Astrocyte (in vitro differentiated cells and primary cell): ENCODE results near the gene USP25. TPM values are rescaled to one million over a fixed set of nuclear protein-coding genes. Genes with fewer than 3 reads are reported as not detected.
A peak's percentile ranks its signal among the peaks of the same experiment; 100 is the strongest.

Source experiments
- DNase-seq: peaks from one replicate; pipeline ENCODE4 v3.0.0-alpha.2; 2010; ENCODE audit warnings: low read depth
- FAIRE-seq: peaks from 2 replicates; lab custom pipeline; 2011; peaks lifted over from hg19 to GRCh38; lab: Jason Lieb, UNC
- H2AFZ ChIP-seq: 2 replicates; pipeline ENCODE4 v1.6.0; 2012; ENCODE audit warnings: low read depth, low read length, inconsistent platforms
- H3K27ac ChIP-seq: 2 replicates; pipeline ENCODE4 v1.5.1; 2011; ENCODE audit warnings: low read depth, low read length, inconsistent platforms
- H3K27me3 ChIP-seq: 2 replicates; pipeline ENCODE4 v1.6.0; 2011; ENCODE audit warnings: low read length, inconsistent platforms; ENCODE audit not compliant: insufficient read depth
- H3K36me3 ChIP-seq: 2 replicates; pipeline ENCODE4 v1.5.1; 2011; ENCODE audit warnings: low read length, inconsistent platforms; ENCODE audit not compliant: insufficient read depth
- H3K4me1 ChIP-seq: 2 replicates; pipeline ENCODE4 v1.5.1; 2011; ENCODE audit warnings: low read length, inconsistent platforms; ENCODE audit not compliant: insufficient read depth
- H3K4me2 ChIP-seq: 2 replicates; pipeline ENCODE4 v1.6.0; 2012; ENCODE audit warnings: low read length, inconsistent platforms
- H3K4me3 ChIP-seq: 2 replicates; pipeline ENCODE4 v1.5.1; 2011; ENCODE audit warnings: low read depth, mild to moderate bottlenecking, low read length, inconsistent platforms; ENCODE audit not compliant: insufficient read depth
- H3K79me2 ChIP-seq: 2 replicates; pipeline ENCODE4 v1.6.0; 2012; ENCODE audit warnings: mild to moderate bottlenecking, low read length, inconsistent platforms; ENCODE audit not compliant: insufficient read depth
- H3K9ac ChIP-seq: 2 replicates; pipeline ENCODE4 v1.6.0; 2012; ENCODE audit warnings: mild to moderate bottlenecking, low read length, inconsistent platforms
- H3K9me3 ChIP-seq: 2 replicates; pipeline ENCODE4 v1.5.1; 2012; ENCODE audit warnings: low read depth, mild to moderate bottlenecking, low read length, inconsistent platforms; ENCODE audit not compliant: insufficient read depth
- H4K20me1 ChIP-seq: 2 replicates; pipeline ENCODE4 v1.6.0; 2012; ENCODE audit warnings: low read length, inconsistent platforms; ENCODE audit not compliant: insufficient read depth
- H3K27ac Mint-ChIP-seq: one replicate; pipeline ENCODE4 v1.8.0; 2021; ENCODE audit warnings: mild to moderate bottlenecking, mixed read lengths; ENCODE audit not compliant: unreplicated experiment
- H3K27me3 Mint-ChIP-seq: one replicate; pipeline ENCODE4 v1.8.0; 2021; ENCODE audit warnings: low read depth, mixed read lengths; ENCODE audit not compliant: unreplicated experiment
- H3K36me3 Mint-ChIP-seq: one replicate; pipeline ENCODE4 v1.8.0; 2021; ENCODE audit warnings: low read depth, mixed read lengths; ENCODE audit not compliant: unreplicated experiment
- H3K4me1 Mint-ChIP-seq: one replicate; pipeline ENCODE4 v1.8.0; 2021; ENCODE audit warnings: low read depth, mixed read lengths; ENCODE audit not compliant: unreplicated experiment
- H3K4me3 Mint-ChIP-seq: one replicate; pipeline ENCODE4 v1.8.0; 2021; ENCODE audit warnings: mild to moderate bottlenecking, moderate library complexity, mixed read lengths; ENCODE audit not compliant: unreplicated experiment
- H3K9me3 Mint-ChIP-seq: one replicate; pipeline ENCODE4 v1.8.0; 2021; ENCODE audit warnings: mild to moderate bottlenecking, mixed read lengths; ENCODE audit not compliant: unreplicated experiment
- CTCF ChIP-seq: IDR thresholded peaks from 2 replicates; pipeline ENCODE4 v1.5.1; 2011; ENCODE audit warnings: low read depth, mild to moderate bottlenecking, inconsistent platforms, low read length, moderate library complexity; ENCODE audit not compliant: insufficient read depth
- EZH2 ChIP-seq: IDR thresholded peaks from 2 replicates; pipeline ENCODE4 v1.6.1; 2012; ENCODE audit warnings: mild to moderate bottlenecking, low read length, inconsistent platforms; ENCODE audit not compliant: insufficient read depth
- total RNA-seq: library from RNA; stranded (reverse); gene quantifications from 2 replicates; pipeline ENCODE4 v1.2.1, GENCODE V29; 2021

USP25 gene
- total RNA-seq, 1 donor from 2014 or later = 49.5 TPM

GRCh38 chr21:15895142-15896106, 165.6 kb downstream of the USP25 start:
- Histone ChIP-seq H3K4me2 (no peak overlapping the region), H4K20me1 (no peaks in the 10 kb centered on the region), H3K79me2 (no peaks in the 10 kb centered on the region), H3K27ac (no peak overlapping the region), H3K9me3 (no peaks in the 10 kb centered on the region), H3K4me3 (no peak overlapping the region), H3K36me3 (no peaks in the 10 kb centered on the region), H3K27me3 (no peaks in the 10 kb centered on the region), H2AFZ (no peak overlapping the region), H3K9ac (no peak overlapping the region), H3K4me1 (no peaks in the 10 kb centered on the region)
- Mint-ChIP-seq H3K9me3 (peaks cover 10% of the 10 kb centered on the region), H3K27me3 (no peaks in the 10 kb centered on the region), H3K4me1 (peaks cover 4% of the 10 kb centered on the region), H3K4me3 (no peak overlapping the region), H3K36me3 (peaks cover 12% of the 10 kb centered on the region), H3K27ac (no peak overlapping the region)
- FAIRE-seq (no peak), DNase-seq (peak; percentile 17)
- TF ChIP-seq EZH2 (no peak), CTCF (no peak)

GRCh38 chr21:15896501-15896900, 166.7 kb downstream of the USP25 start:
- H3K27me3 Mint-ChIP-seq = no peaks in the 10 kb centered on the region
- H3K4me3 Mint-ChIP-seq = no peak overlapping the region
- peaks cover 10% of the 10 kb centered on the region for H3K9me3 Mint-ChIP-seq
- peaks cover 4% of the 10 kb centered on the region for H3K4me1 Mint-ChIP-seq
- DNase-seq (no peak), FAIRE-seq (no peak)
- peaks cover 12% of the 10 kb centered on the region for H3K36me3 Mint-ChIP-seq
- Histone ChIP-seq H3K4me1 (no peaks in the 10 kb centered on the region), H3K4me2 (no peak overlapping the region), H3K27ac (no peak overlapping the region), H3K4me3 (no peak overlapping the region), H3K9me3 (no peaks in the 10 kb centered on the region), H3K27me3 (no peaks in the 10 kb centered on the region), H3K9ac (no peak overlapping the region), H3K36me3 (no peaks in the 10 kb centered on the region), H3K79me2 (no peaks in the 10 kb centered on the region), H2AFZ (no peak overlapping the region), H4K20me1 (no peaks in the 10 kb centered on the region)
- TF ChIP-seq CTCF = no peak
- no peak for TF ChIP-seq EZH2
- H3K27ac Mint-ChIP-seq = no peak overlapping the region

GRCh38 chr21:15904389-15904788, 174.6 kb downstream of the USP25 start:
- no peak overlapping the region for H3K27ac Mint-ChIP-seq

More at GRCh38 chr21:15904389-15904788, 174.6 kb downstream of the USP25 start:
- H3K4me3 ChIP-seq = no peak overlapping the region
- TF ChIP-seq EZH2 = no peak
- TF ChIP-seq CTCF = no peak
- H3K27me3 Mint-ChIP-seq = no peaks in the 10 kb centered on the region
- no peaks in the 10 kb centered on the region for H3K4me1 Mint-ChIP-seq
- H3K79me2 ChIP-seq = no peaks in the 10 kb centered on the region
- H4K20me1 ChIP-seq = no peaks in the 10 kb centered on the region
- no peak overlapping the region for H3K4me3 Mint-ChIP-seq
- DNase-seq (no peak), FAIRE-seq (no peak)
- H3K9me3 Mint-ChIP-seq = peaks cover 6% of the 10 kb centered on the region
- H3K36me3 Mint-ChIP-seq = peaks cover 2% of the 10 kb centered on the region
- H3K27me3 ChIP-seq = no peaks in the 10 kb centered on the region
- H3K27ac ChIP-seq = no peak overlapping the region
- no peak overlapping the region for H2AFZ ChIP-seq
- no peak overlapping the region for H3K9ac ChIP-seq
- no peak overlapping the region for H3K4me2 ChIP-seq
- H3K4me1 ChIP-seq = no peaks in the 10 kb centered on the region
- H3K36me3 ChIP-seq = no peaks in the 10 kb centered on the region
- no peaks in the 10 kb centered on the region for H3K9me3 ChIP-seq
